CD14-positive monocyte (primary cell): Measurements from ENCODE around the gene CNP. TPM values are rescaled to one million over a fixed set of nuclear protein-coding genes. Genes with fewer than 3 reads are reported as not detected.

Experiments
- DNase-seq, 3 donors: peaks; one replicate each; pipeline ENCODE4 v3.0.0-alpha.2; 2011 to 2022
- H2AFZ ChIP-seq: 2 replicates; pipeline ENCODE4 v1.6.0; 2012; ENCODE audit warnings: mild to moderate bottlenecking, low read depth, low read length, inconsistent platforms; ENCODE audit not compliant: insufficient read depth, poor library complexity, severe bottlenecking
- H3K27ac ChIP-seq, 2 donors: 1 replicate in 1 of 2; 2 replicates in 1 of 2; pipeline ENCODE4 v1.5.1; 2012 to 2013; ENCODE audit warnings: low read length in 2 of 2, control low read depth in 1 of 2, inconsistent platforms in 1 of 2, low read depth in 1 of 2, mild to moderate bottlenecking in 1 of 2
- H3K27me3 ChIP-seq, 2 donors: one replicate each; pipeline versions ENCODE4 v1.6.0 to v1.6.1; 2011 to 2013; ENCODE audit warnings: low read length in 2 of 2; ENCODE audit not compliant: control insufficient read depth in 2 of 2, insufficient read depth in 2 of 2
- H3K36me3 ChIP-seq, 2 donors: replicated peaks in 1 of 2; 1 replicate in 1 of 2; 2 replicates in 1 of 2; pipeline versions ENCODE4 v1.5.1 to v1.6.1; 2012 to 2013; ENCODE audit warnings: low read length in 2 of 2, control low read depth in 1 of 2, inconsistent platforms in 1 of 2, mild to moderate bottlenecking in 1 of 2; ENCODE audit not compliant: insufficient read depth in 2 of 2, control insufficient read depth in 1 of 2
- H3K4me1 ChIP-seq, 2 donors: 1 replicate in 1 of 2; 2 replicates in 1 of 2; pipeline versions ENCODE4 v1.5.1 to v1.6.1; 2012 to 2013; ENCODE audit warnings: low read length in 2 of 2, control low read depth in 1 of 2, inconsistent platforms in 1 of 2, mild to moderate bottlenecking in 1 of 2, moderate library complexity in 1 of 2; ENCODE audit not compliant: insufficient read depth in 2 of 2, control insufficient read depth in 1 of 2
- H3K4me2 ChIP-seq: replicated peaks from 2 replicates; pipeline ENCODE3; 2012; ENCODE audit warnings: low read length, moderate library complexity, mild to moderate bottlenecking; ENCODE audit not compliant: poor library complexity, severe bottlenecking; ENCODE audit errors: extremely low read depth
- H3K4me3 ChIP-seq, 3 experiments: fragments of 200-600 bp in 1 of 3; sonication (generic) in 1 of 3; replicated peaks in 1 of 3; 1 replicate in 2 of 3; 2 replicates in 1 of 3; pipeline ENCODE4 v1.5.1; 2011 to 2013; ENCODE audit warnings: low read length in 3 of 3, mild to moderate bottlenecking in 3 of 3, control low read depth in 2 of 3, low read depth in 2 of 3, inconsistent platforms in 1 of 3, moderate library complexity in 1 of 3
- H3K79me2 ChIP-seq: 2 replicates; pipeline ENCODE4 v1.6.0; 2012; ENCODE audit warnings: mild to moderate bottlenecking, control low read depth, inconsistent platforms, low read length, moderate library complexity; ENCODE audit not compliant: insufficient read depth
- H3K9ac ChIP-seq: 2 replicates; pipeline ENCODE4 v1.6.0; 2017; ENCODE audit warnings: low read length, mild to moderate bottlenecking; ENCODE audit not compliant: insufficient read depth, poor library complexity, severe bottlenecking
- H3K9me3 ChIP-seq, 2 donors: replicated peaks in 1 of 2; 1 replicate in 1 of 2; 2 replicates in 1 of 2; pipeline versions ENCODE4 v1.5.1 to v1.6.1; 2012 to 2013; ENCODE audit warnings: low read length in 2 of 2, control low read depth in 1 of 2; ENCODE audit not compliant: control insufficient read depth in 1 of 2, insufficient read depth in 1 of 2
- H4K20me1 ChIP-seq: 2 replicates; pipeline ENCODE4 v1.6.0; 2012; ENCODE audit warnings: mild to moderate bottlenecking, low read length, control low read depth, moderate library complexity; ENCODE audit not compliant: insufficient read depth
- H3K27ac Mint-ChIP-seq, 7 donors: one replicate each; pipeline ENCODE4 v1.8.0; 2020; ENCODE audit warnings: mild to moderate bottlenecking in 7 of 7, mixed read lengths in 7 of 7, moderate library complexity in 6 of 7, inconsistent platforms in 2 of 7
- H3K27me3 Mint-ChIP-seq, 3 donors: one replicate each; pipeline ENCODE4 v1.8.0; 2021 to 2022; ENCODE audit warnings: low read depth in 3 of 3, mild to moderate bottlenecking in 3 of 3, mixed read lengths in 3 of 3, moderate library complexity in 3 of 3, inconsistent platforms in 1 of 3
- H3K36me3 Mint-ChIP-seq, 2 donors: one replicate each; pipeline ENCODE4 v1.8.0; 2020; ENCODE audit warnings: mixed read lengths in 2 of 2, inconsistent platforms in 1 of 2, mild to moderate bottlenecking in 1 of 2
- H3K4me1 Mint-ChIP-seq: one replicate; pipeline ENCODE4 v1.8.0; 2020; ENCODE audit warnings: mild to moderate bottlenecking, mixed read lengths
- H3K4me3 Mint-ChIP-seq, 2 donors: one replicate each; pipeline ENCODE4 v1.8.0; 2020; ENCODE audit warnings: mild to moderate bottlenecking in 2 of 2, mixed read lengths in 2 of 2, moderate library complexity in 1 of 2
- H3K9me3 Mint-ChIP-seq, 7 donors: one replicate each; pipeline ENCODE4 v1.8.0; 2020 to 2022; ENCODE audit warnings: mixed read lengths in 7 of 7, mild to moderate bottlenecking in 6 of 7, moderate library complexity in 6 of 7, inconsistent platforms in 2 of 7
- WGBS: methylation state at CpG from one replicate; pipeline ENCODE4 v1.1.5; 2013; ENCODE audit warnings: missing lambda C conversion rate; ENCODE audit not compliant: insufficient coverage; 5-methylcytosine and 5-hydroxymethylcytosine counted together
- intact Hi-C, 2 donors: fragments of 100-400 bp; cut with micrococcal nuclease; formaldehyde crosslinking; loops; one replicate each; pipeline versions ENCODE4 v1.15.0 to v1.15.1; 2023
- polyA plus RNA-seq, 3 donors: library from polyadenylated mRNA; depleted of rRNA in 1 of 3; unstranded in 2 of 3; stranded (reverse) in 1 of 3; fragments of 300-500 nt in 2 of 3; fragments of >200 nt in 1 of 3; fragmentation: Illumina TruSeq in 2 of 3; gene quantifications; 1 replicate in 2 of 3; 2 replicates in 1 of 3; pipeline ENCODE4 v1.2.3, GENCODE V29; 2012 to 2021
- TF ChIP-seq, protein P1 (sequence below): fragments of 200-600 bp; IDR thresholded peaks from one replicate; pipeline ENCODE4 v1.8.0; 2022; ENCODE audit warnings: antibody characterized with exemption, mild to moderate bottlenecking

CNP gene
- polyA plus RNA-seq, 3 donors: 19.0 to 50.2 (median 47.0) TPM

DNA sequence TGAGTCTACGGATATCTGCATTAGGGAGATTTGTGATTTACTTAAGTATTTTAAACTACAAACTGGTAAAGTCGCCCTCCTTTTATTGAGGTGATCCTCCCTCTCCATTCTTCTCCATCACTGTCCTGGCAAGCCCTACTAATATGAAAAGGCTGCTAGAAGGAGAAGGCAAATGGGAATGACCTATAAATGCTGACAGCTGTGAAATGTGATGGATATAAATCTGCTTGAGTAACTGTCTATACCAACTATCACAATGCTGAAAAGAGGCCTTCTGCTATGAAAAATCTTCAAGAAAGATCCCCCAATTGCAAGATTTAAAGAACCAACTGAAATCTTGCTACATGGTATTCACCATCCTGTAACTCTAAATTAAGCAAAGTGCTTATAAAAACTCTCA, 35.1 kb downstream of the CNP start:
- WGBS: no CpG with 5 or more reads among the region's 2 CpGs
- H4K20me1 ChIP-seq: peaks cover 97% of the 10 kb centered on the region
- H3K4me1 Mint-ChIP-seq: peaks cover 47% of the 10 kb centered on the region

DNA sequence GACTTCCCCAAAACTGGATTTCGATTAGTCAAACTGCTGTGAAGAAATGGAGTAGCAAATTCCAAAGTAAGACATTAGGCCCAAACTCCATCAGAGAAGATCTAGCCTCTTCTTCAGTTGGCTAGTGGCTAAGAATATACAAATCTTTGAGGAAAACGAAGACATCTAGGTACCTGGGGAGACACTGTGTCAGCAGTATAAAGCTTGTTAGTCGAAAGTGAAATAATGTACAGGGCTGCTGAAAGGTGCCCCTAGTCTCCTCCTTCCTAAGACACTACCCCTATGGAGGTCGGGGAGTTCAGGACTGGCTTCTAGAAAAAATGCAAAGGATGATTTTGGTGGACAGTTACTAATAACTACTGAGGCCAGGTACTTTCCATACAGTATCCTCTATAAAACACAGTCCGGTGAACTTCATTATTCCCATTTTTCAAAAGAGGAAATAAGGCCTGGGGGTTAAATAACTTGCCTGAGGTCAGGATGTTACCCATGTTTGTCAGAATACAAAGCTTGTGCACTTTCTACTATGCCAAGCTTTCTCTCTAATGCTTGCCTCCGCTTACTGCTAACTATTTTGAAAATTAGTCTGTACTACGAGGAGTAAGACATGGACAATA, 35.7 kb downstream of the CNP start:
- H3K27ac ChIP-seq: peak overlapping the region in 1 of 2 donors; percentile 60
- no peak overlapping the region for H2AFZ ChIP-seq
- peaks cover 89% of the 10 kb centered on the region for H3K79me2 ChIP-seq
- Mint-ChIP-seq H3K4me1 (peaks cover 49% of the 10 kb centered on the region), H3K36me3 (peaks cover 48 to 62% of the 10 kb centered on the region in 2 donors), H3K27ac (peak overlapping the region in 1 of 7 donors; percentile 54), H3K9me3 (no peaks in the 10 kb centered on the region), H3K4me3 (no peak overlapping the region), H3K27me3 (no peaks in the 10 kb centered on the region)
- peaks cover 46 to 68% of the 10 kb centered on the region in 2 donors for H3K36me3 ChIP-seq
- TF ChIP-seq, protein P1, sequence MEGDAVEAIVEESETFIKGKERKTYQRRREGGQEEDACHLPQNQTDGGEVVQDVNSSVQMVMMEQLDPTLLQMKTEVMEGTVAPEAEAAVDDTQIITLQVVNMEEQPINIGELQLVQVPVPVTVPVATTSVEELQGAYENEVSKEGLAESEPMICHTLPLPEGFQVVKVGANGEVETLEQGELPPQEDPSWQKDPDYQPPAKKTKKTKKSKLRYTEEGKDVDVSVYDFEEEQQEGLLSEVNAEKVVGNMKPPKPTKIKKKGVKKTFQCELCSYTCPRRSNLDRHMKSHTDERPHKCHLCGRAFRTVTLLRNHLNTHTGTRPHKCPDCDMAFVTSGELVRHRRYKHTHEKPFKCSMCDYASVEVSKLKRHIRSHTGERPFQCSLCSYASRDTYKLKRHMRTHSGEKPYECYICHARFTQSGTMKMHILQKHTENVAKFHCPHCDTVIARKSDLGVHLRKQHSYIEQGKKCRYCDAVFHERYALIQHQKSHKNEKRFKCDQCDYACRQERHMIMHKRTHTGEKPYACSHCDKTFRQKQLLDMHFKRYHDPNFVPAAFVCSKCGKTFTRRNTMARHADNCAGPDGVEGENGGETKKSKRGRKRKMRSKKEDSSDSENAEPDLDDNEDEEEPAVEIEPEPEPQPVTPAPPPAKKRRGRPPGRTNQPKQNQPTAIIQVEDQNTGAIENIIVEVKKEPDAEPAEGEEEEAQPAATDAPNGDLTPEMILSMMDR: no peak
- no peaks in the 10 kb centered on the region for H3K9me3 ChIP-seq
- H3K4me2 ChIP-seq: no peak overlapping the region
- DNase-seq: no peak
- H4K20me1 ChIP-seq: peaks cover 97% of the 10 kb centered on the region
- no peak overlapping the region for H3K9ac ChIP-seq
- no CpG with 5 or more reads among the region's 7 CpGs for WGBS
- H3K4me1 ChIP-seq: peaks cover 11 to 20% of the 10 kb centered on the region in 2 donors
- H3K27me3 ChIP-seq: no peaks in the 10 kb centered on the region
- no peak overlapping the region for H3K4me3 ChIP-seq
- intact Hi-C loops: no loop called here

More for the DNA sequence above, 35.1 kb downstream of the CNP start:
- Mint-ChIP-seq H3K27me3 (no peaks in the 10 kb centered on the region), H3K4me3 (no peak overlapping the region), H3K27ac (peak overlapping the region in 3 of 7 donors; percentile 41 to 54 (median 53)), H3K36me3 (peaks cover 52 to 62% of the 10 kb centered on the region in 2 donors), H3K9me3 (no peaks in the 10 kb centered on the region)
- H3K9ac ChIP-seq: no peak overlapping the region
- H3K4me1 ChIP-seq: peaks cover 11 to 20% of the 10 kb centered on the region in 2 donors
- H3K9me3 ChIP-seq: no peaks in the 10 kb centered on the region
- H3K79me2 ChIP-seq: peaks cover 89% of the 10 kb centered on the region
- intact Hi-C loops: no loop called here
- TF ChIP-seq, protein P1: no peak
- H2AFZ ChIP-seq: no peak overlapping the region
- H3K27me3 ChIP-seq: no peaks in the 10 kb centered on the region
- H3K27ac ChIP-seq: peak overlapping the region in 1 of 2 donors; percentile 60
- no peak overlapping the region for H3K4me2 ChIP-seq
- no peak for DNase-seq
- H3K36me3 ChIP-seq: peaks cover 52 to 73% of the 10 kb centered on the region in 2 donors
- no peak overlapping the region for H3K4me3 ChIP-seq
